ENCODE data around the gene PMFBP1. TPM values are rescaled to one million over a fixed set of nuclear protein-coding genes. Genes with fewer than 3 reads are reported as not detected.

Gene PMFBP1, protein sequence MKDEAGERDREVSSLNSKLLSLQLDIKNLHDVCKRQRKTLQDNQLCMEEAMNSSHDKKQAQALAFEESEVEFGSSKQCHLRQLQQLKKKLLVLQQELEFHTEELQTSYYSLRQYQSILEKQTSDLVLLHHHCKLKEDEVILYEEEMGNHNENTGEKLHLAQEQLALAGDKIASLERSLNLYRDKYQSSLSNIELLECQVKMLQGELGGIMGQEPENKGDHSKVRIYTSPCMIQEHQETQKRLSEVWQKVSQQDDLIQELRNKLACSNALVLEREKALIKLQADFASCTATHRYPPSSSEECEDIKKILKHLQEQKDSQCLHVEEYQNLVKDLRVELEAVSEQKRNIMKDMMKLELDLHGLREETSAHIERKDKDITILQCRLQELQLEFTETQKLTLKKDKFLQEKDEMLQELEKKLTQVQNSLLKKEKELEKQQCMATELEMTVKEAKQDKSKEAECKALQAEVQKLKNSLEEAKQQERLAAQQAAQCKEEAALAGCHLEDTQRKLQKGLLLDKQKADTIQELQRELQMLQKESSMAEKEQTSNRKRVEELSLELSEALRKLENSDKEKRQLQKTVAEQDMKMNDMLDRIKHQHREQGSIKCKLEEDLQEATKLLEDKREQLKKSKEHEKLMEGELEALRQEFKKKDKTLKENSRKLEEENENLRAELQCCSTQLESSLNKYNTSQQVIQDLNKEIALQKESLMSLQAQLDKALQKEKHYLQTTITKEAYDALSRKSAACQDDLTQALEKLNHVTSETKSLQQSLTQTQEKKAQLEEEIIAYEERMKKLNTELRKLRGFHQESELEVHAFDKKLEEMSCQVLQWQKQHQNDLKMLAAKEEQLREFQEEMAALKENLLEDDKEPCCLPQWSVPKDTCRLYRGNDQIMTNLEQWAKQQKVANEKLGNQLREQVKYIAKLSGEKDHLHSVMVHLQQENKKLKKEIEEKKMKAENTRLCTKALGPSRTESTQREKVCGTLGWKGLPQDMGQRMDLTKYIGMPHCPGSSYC
- total RNA-seq (2012; rRNA removed) (under 0.01 TPM in 1 of 2 replicates, not detected in the other), polyA plus RNA-seq (2012; rRNA removed) (not detected in 2 replicates), Bru-seq, nascent RNA (percentile 16 among the genes with signal in this experiment), BruChase-seq, experiment 1, labeled RNA remaining after a 6-hour chase (percentile 14 among the genes with signal in this experiment), BruChase-seq, experiment 2, labeled RNA remaining after a 2-hour chase (percentile 17 among the genes with signal in this experiment)
- polyA plus RNA-seq (2012; cell fraction: cytosol; rRNA removed), result not detected in 2 replicates
- 0.14 TPM in 1 of 2 replicates, not detected in the other for polyA plus RNA-seq (2012; cell fraction: nucleus; rRNA removed; ENCODE audit: low replicate concordance)
- long read RNA-seq, result 0 reads

DNA sequence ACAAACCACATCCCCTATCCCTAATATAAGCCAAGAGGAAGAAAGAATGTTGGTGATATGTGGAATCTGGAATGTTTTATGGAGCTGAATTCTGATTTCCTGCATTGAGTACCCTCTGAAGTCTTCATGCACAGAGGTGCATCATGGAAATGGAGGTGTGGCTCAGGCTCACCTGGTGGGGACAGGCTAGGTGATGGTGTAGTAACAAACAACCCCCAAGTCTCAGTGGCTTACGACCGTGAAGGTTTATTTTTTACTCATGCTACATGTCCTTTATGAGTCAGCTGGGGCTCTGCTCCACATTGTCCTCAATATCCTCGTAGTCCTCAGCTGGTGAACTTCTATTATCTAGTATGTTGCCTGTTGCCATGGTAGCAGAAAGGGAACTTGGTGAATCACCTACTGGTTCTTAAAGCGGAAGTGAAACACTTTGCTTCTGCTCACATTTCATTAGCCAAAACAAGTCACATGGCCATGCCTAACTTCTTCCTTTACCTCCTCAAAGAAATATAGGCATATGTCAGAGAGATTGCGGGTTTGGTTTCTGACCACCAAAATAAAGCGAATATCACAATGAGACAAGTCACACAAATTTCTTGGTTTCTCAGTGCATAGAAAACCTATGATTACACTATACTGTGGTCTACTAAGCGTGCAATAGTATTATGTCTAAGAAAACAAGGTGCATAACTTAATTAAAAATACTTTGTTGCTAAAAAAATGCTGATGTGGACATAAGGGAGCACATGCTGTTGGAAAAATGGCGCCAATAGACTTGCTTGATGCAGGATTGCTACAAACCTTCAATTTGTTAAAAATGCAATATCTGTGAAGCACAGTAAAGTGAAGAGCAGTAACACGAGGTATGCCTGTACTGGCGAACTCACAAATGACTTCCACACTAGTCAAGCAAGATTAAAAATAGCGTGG, at the start of gene PMFBP1:
PMFBP1 (minus strand) TSS at position 51 of the 930 bp plus-strand sequence. CDS start 947 bp downstream, outside the sequence.
- no peak within 1 kb of the TSS for H3K18ac ChIP-seq (ENCODE audit: low read depth, low read length)
- no peaks in the 10 kb centered on the region for H3K4me1 ChIP-seq (ENCODE audit: control insufficient read depth, insufficient read depth, low read length)
- dilution Hi-C loops (cut with HindIII; ENCODE audit: low sequenced_read_pairs, unreplicated experiment) (no loop called here), intact Hi-C loops (cut with micrococcal nuclease) (no loop called here), in situ Hi-C loops (cut with MboI; ENCODE audit: low sequenced_read_pairs) (no loop called here)
- H2BK20ac ChIP-seq (ENCODE audit: low read depth, low read length), result no peak within 1 kb of the TSS
- H2AK9ac ChIP-seq (replicated peaks; ENCODE audit: low read depth, low read length, poor library complexity), result no peak within 1 kb of the TSS
- H3K27me3 ChIP-seq (ENCODE audit: control insufficient read depth, insufficient read depth, low read length), result no peaks in the 10 kb centered on the region
- no peak within 1 kb of the TSS for H3K4me3 ChIP-seq (ENCODE audit: insufficient read depth, low read depth, low read length)
- no peak within 1 kb of the TSS for H2AFZ ChIP-seq (replicated peaks; ENCODE audit: low read length, poor library complexity)
- H2AK5ac ChIP-seq (ENCODE audit: low read depth, low read length), result no peak within 1 kb of the TSS
- H3K79me1 ChIP-seq (ENCODE audit: low read depth in 1 of 2, low read length in 2 of 2), result no peaks in the 10 kb centered on the region
- no peaks in the 10 kb centered on the region for H3K9me3 ChIP-seq (ENCODE audit: control insufficient read depth, insufficient read depth, low read length)
- no peaks in the 10 kb centered on the region for H4K20me1 ChIP-seq (ENCODE audit: insufficient read depth, low read length)
- H3K9ac ChIP-seq (ENCODE audit: low read depth, low read length), result no peak within 1 kb of the TSS
- H3K14ac ChIP-seq (replicated peaks; ENCODE audit: low read depth, low read length), result no peak within 1 kb of the TSS
- no peaks in the 10 kb centered on the region for H3K36me3 ChIP-seq (ENCODE audit: control insufficient read depth, insufficient read depth, low read length)
- no peak within 1 kb of the TSS for H4K5ac ChIP-seq (ENCODE audit: low read depth, low read length)
- H2BK15ac ChIP-seq (ENCODE audit: low read depth, low read length), result no peak within 1 kb of the TSS
- no peak within 1 kb of the TSS for H3K4me2 ChIP-seq (ENCODE audit: low read depth, low read length)
- H2BK5ac ChIP-seq (ENCODE audit: low read depth, low read length, poor library complexity, severe bottlenecking), result no peak within 1 kb of the TSS
- no peak within 1 kb of the TSS for H3K4ac ChIP-seq (ENCODE audit: low read depth, low read length)
- TF ChIP-seq FOS (IDR thresholded peaks at IDR 0.05; ENCODE audit: low read depth, low read length) (no peak), CTCF (conservative IDR thresholded peaks at IDR 0.05; ENCODE audit: low read depth, low read length) (no peak), ELK1 (IDR thresholded peaks at IDR 0.05; ENCODE audit: borderline replicate concordance, low read depth, low read length) (no peak), MAFK (IDR thresholded peaks at IDR 0.05; ENCODE audit: low read depth, low read length) (0 out of 2 replicates have a peak, but pooled peaks have one; percentile 15)
- TF ChIP-seq, protein P1, sequence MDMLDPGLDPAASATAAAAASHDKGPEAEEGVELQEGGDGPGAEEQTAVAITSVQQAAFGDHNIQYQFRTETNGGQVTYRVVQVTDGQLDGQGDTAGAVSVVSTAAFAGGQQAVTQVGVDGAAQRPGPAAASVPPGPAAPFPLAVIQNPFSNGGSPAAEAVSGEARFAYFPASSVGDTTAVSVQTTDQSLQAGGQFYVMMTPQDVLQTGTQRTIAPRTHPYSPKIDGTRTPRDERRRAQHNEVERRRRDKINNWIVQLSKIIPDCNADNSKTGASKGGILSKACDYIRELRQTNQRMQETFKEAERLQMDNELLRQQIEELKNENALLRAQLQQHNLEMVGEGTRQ (IDR thresholded peaks at IDR 0.05; ENCODE audit: low read depth, low read length), result 0 out of 2 replicates have a peak, but pooled peaks have one; percentile 35
- BruUV-seq (replicated peaks), result no TSS peak
- ATAC-seq (ENCODE audit: low read depth) (no peak), DNase-seq (peak; percentile 59)
- H3K9me1 ChIP-seq (ENCODE audit: insufficient read depth, low read length), result no peaks in the 10 kb centered on the region
- no peak within 1 kb of the TSS for H4K8ac ChIP-seq (ENCODE audit: low read depth in 2 of 2, low read length in 2 of 2)
- 42% methylated on average over 2 of the region's 11 CpGs; no CpG with 5 or more reads in 1 of the 2 experiments for WGBS, 2 experiments (ENCODE audit: extremely low coverage in 2 of 2, insufficient read length in 1 of 2)
- ChIA-PET POLR2A (ENCODE audit: unreplicated experiment) (no interaction called here), CTCF (no interaction called here)
- no peak within 1 kb of the TSS for H3K56ac ChIP-seq (ENCODE audit: extremely low read depth, insufficient read depth, low read length)
- no peak within 1 kb of the TSS for H4K91ac ChIP-seq (ENCODE audit: insufficient read depth, low read depth, low read length)
- no peak within 1 kb of the TSS for H3K27ac ChIP-seq (ENCODE audit: insufficient read depth, low read length)
- H3K23ac ChIP-seq (ENCODE audit: low read depth, low read length), result no peak within 1 kb of the TSS
- no peak within 1 kb of the TSS for H2BK120ac ChIP-seq (ENCODE audit: low read depth, low read length)

Measured in IMR-90 (cell line).